ENCODE measurements around the gene ACTA1. TPM values are rescaled to one million over a fixed set of nuclear protein-coding genes. Genes with fewer than 3 reads are reported as not detected.

ACTA1 gene
- total RNA-seq, 3 donors from 2014 or later: 2.8 to 4.1 TPM; not detected in 1

GRCh38 chr1:229474509-229474908 lies 40.6 kb upstream of the ACTA1 start:
- no peaks in the 10 kb centered on the region for H3K9me3 ChIP-seq
- DNase-seq (no peak), ATAC-seq (no peak)
- no peak for TF ChIP-seq CTCF (IDR thresholded peaks at IDR 0.05)
- H3K4me3 ChIP-seq: no peak overlapping the region
- intact Hi-C loops (cut with DNase I, micrococcal nuclease): no loop called here
- no peaks in the 10 kb centered on the region for H3K4me1 ChIP-seq (ENCODE audit: low read depth)
- no peaks in the 10 kb centered on the region for H3K36me3 ChIP-seq (ENCODE audit: low read depth)

DNA sequence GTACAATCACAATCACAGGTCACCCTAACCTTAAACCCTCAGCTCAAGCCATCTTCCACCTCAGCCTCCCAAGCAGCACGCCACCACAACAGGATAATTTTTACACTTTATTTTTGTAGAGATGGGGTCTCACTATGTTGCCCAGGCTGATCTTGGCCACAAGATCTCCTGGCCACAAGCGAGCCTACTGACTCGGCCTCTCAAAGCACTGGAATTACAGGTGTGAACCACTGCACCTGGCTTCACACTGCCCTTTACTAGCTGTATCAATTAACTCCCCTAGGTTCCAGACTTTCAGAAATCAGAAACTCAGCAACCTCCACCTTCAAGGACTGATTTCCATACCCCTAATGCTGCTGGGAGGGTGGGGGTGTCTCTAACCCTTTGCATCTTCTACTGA lies 37.3 kb upstream of the ACTA1 start:
- ATAC-seq (no peak), DNase-seq (no peak)
- intact Hi-C loops (cut with DNase I, micrococcal nuclease): no loop called here
- Histone ChIP-seq H3K4me3 (no peak overlapping the region), H3K36me3 (ENCODE audit: low read depth) (no peaks in the 10 kb centered on the region), H3K9me3 (no peaks in the 10 kb centered on the region), H3K4me1 (ENCODE audit: low read depth) (no peaks in the 10 kb centered on the region)
- TF ChIP-seq CTCF (IDR thresholded peaks at IDR 0.05): no peak

GRCh38 chr1:229470406-229471043 lies 36.6 kb upstream of the ACTA1 start:
- no peak for TF ChIP-seq CTCF (IDR thresholded peaks at IDR 0.05)
- H3K36me3 ChIP-seq (ENCODE audit: low read depth): no peaks in the 10 kb centered on the region
- intact Hi-C loops (cut with DNase I, micrococcal nuclease): no loop called here
- H3K4me1 ChIP-seq (ENCODE audit: low read depth): no peaks in the 10 kb centered on the region
- ATAC-seq (no peak), DNase-seq (no peak)
- H3K9me3 ChIP-seq: no peaks in the 10 kb centered on the region
- H3K4me3 ChIP-seq: no peak overlapping the region

DNA sequence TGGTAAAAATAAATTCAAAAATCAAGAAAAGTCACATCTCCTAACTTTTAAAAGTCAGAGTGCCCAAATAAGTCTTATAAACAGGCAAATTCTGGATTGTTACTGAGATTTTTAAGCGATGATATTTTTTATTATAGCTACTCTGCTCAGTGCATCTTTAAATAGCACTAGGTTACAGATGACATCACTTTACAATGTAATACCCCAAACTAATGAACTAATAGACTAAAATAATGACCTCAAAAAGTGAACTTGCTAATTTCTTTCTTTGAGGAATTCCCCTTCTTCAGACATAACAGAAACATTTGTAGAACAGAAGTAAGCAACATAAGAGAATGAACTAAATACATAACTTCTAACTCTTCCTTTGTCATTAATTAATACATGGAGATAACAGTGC lies 33.0 kb upstream of the ACTA1 start:
- Histone ChIP-seq H3K9me3 (no peaks in the 10 kb centered on the region), H3K4me3 (no peak overlapping the region), H3K4me1 (ENCODE audit: low read depth) (no peaks in the 10 kb centered on the region), H3K36me3 (ENCODE audit: low read depth) (peaks cover 8% of the 10 kb centered on the region)
- intact Hi-C loops (cut with DNase I, micrococcal nuclease): no loop called here
- TF ChIP-seq CTCF (IDR thresholded peaks at IDR 0.05): no peak
- ATAC-seq: no peak
- DNase-seq: no peak

GRCh38 chr1:229464672-229465071 lies 30.8 kb upstream of the ACTA1 start:
- no peak for DNase-seq
- intact Hi-C loops (cut with DNase I, micrococcal nuclease): no loop called here
- Histone ChIP-seq H3K4me1 (ENCODE audit: low read depth) (no peaks in the 10 kb centered on the region), H3K9me3 (no peaks in the 10 kb centered on the region), H3K4me3 (no peak overlapping the region), H3K36me3 (ENCODE audit: low read depth) (peaks cover 8% of the 10 kb centered on the region)
- no peak for ATAC-seq
- no peak for TF ChIP-seq CTCF (IDR thresholded peaks at IDR 0.05)
